SK-N-SH (cell line): Measurements from ENCODE around the gene RARB.

ENCODE experiments used
- EZH2phosphoT487 ChIP-seq: fragments of 200-600 bp; sonication (generic); IDR thresholded peaks from 2 replicates; pipeline ENCODE4 v1.6.1; 2017; ENCODE audit warnings: low read depth, mixed run types, mild to moderate bottlenecking, antibody characterized with exemption, moderate library complexity, borderline replicate concordance
- FOXM1 ChIP-seq: IDR thresholded peaks from 2 replicates; pipeline ENCODE4 v1.4.0; 2012; ENCODE audit warnings: low read depth, mild to moderate bottlenecking
- GATA2 ChIP-seq: sonication (generic); formaldehyde crosslinking; IDR thresholded peaks from 2 replicates; pipeline ENCODE4 v1.5.0; 2020; ENCODE audit warnings: mild to moderate bottlenecking, missing genetic modification reagents
- JUND ChIP-seq: IDR thresholded peaks from 2 replicates; pipeline ENCODE4 v1.4.0; 2012
- POLR2AphosphoS5 ChIP-seq: IDR thresholded peaks from 2 replicates; pipeline ENCODE4 v1.6.1; 2012; ENCODE audit warnings: low read depth, low read length
- RCOR1 ChIP-seq: fragments of 150-350 bp; IDR thresholded peaks from 2 replicates; pipeline ENCODE4 v1.6.1; 2017; ENCODE audit warnings: antibody characterized with exemption, low read length
- RFX5 ChIP-seq: IDR thresholded peaks from 2 replicates; pipeline ENCODE4 v1.6.1; 2012; ENCODE audit warnings: mild to moderate bottlenecking, improper control_type of control experiment, low read length
- RXRA ChIP-seq: IDR thresholded peaks from 2 replicates; pipeline ENCODE4 v1.4.0; 2012; ENCODE audit warnings: low read depth, mild to moderate bottlenecking, borderline replicate concordance
- SMC3 ChIP-seq: IDR thresholded peaks from 2 replicates; pipeline ENCODE4 v1.6.1; 2012; ENCODE audit warnings: low read depth, low read length, improper control_type of control experiment
- TCF12 ChIP-seq: IDR thresholded peaks from 2 replicates; pipeline ENCODE4 v1.4.0; 2012
- TEAD4 ChIP-seq: IDR thresholded peaks from 2 replicates; pipeline ENCODE4 v1.4.0; 2012; ENCODE audit warnings: mild to moderate bottlenecking, borderline replicate concordance; ENCODE audit not compliant: insufficient read depth
- TF ChIP-seq, protein P1 (sequence below): fragments of 200-600 bp; sonication (generic); IDR thresholded peaks from 2 replicates; pipeline ENCODE4 v1.6.1; 2017; ENCODE audit warnings: antibody characterized with exemption, mild to moderate bottlenecking, moderate library complexity

DNA sequence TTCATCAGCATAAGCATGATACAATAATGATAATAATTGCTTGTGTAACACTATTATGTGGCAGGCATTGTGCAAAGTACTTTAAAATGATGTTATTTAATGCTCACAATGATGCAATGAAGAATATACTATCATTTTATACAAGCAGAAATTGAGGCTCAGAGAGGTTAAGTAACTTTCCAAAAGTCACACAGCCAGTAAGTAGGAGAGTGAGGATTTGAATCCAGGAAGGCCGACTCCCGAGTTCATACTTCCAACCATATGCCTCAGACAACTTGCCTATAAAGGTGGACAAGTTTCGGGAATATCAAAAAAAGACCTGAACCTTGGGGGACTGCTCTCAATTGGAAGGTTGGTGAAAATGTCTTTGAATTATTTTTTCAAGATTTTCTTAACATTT, 19.9 kb downstream of the RARB start:
- TF ChIP-seq, protein P1, sequence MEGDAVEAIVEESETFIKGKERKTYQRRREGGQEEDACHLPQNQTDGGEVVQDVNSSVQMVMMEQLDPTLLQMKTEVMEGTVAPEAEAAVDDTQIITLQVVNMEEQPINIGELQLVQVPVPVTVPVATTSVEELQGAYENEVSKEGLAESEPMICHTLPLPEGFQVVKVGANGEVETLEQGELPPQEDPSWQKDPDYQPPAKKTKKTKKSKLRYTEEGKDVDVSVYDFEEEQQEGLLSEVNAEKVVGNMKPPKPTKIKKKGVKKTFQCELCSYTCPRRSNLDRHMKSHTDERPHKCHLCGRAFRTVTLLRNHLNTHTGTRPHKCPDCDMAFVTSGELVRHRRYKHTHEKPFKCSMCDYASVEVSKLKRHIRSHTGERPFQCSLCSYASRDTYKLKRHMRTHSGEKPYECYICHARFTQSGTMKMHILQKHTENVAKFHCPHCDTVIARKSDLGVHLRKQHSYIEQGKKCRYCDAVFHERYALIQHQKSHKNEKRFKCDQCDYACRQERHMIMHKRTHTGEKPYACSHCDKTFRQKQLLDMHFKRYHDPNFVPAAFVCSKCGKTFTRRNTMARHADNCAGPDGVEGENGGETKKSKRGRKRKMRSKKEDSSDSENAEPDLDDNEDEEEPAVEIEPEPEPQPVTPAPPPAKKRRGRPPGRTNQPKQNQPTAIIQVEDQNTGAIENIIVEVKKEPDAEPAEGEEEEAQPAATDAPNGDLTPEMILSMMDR: no peak
- no peak for TF ChIP-seq RXRA
- TF ChIP-seq POLR2AphosphoS5: no peak
- no peak for TF ChIP-seq RFX5
- no peak for TF ChIP-seq GATA2 (CRISPR knock-in tag)
- TF ChIP-seq TEAD4: no peak
- no peak for TF ChIP-seq TCF12
- TF ChIP-seq FOXM1: no peak
- no peak for TF ChIP-seq RCOR1
- no peak for TF ChIP-seq EZH2phosphoT487
- TF ChIP-seq SMC3: no peak
- TF ChIP-seq JUND: no peak
